Measurements from ENCODE around the gene ZCWPW1.
A peak's percentile ranks its signal among the peaks of the same experiment; 100 is the strongest.
"Not testable (repeated sequence)": the region's sequence is repeated elsewhere in the genome, so short reads cannot be mapped to it uniquely, and the experiment has no call there.

The ZCWPW1 gene

DNA sequence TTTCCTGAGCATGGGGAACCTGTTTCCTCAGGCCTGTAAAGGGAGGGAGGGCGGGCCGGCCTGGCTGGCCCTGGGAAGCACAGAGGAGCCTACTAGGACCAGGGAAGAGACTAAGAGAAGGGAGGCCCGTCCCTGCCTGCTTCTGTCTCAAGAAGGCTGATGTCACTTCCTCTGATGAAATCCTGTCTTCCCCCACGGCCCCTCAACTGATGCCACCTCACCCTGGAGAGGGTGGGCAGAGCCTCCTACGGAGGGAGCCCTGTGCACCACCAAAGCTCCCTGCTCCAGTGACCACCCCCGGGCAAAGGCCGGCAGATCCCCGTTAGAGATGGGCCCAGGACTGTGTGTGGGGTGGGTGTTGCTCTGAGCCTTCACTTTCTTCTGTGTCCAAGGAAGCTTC is 56.2 kb downstream of the ZCWPW1 start:
- peak; percentile 65 for DNase-seq

DNA sequence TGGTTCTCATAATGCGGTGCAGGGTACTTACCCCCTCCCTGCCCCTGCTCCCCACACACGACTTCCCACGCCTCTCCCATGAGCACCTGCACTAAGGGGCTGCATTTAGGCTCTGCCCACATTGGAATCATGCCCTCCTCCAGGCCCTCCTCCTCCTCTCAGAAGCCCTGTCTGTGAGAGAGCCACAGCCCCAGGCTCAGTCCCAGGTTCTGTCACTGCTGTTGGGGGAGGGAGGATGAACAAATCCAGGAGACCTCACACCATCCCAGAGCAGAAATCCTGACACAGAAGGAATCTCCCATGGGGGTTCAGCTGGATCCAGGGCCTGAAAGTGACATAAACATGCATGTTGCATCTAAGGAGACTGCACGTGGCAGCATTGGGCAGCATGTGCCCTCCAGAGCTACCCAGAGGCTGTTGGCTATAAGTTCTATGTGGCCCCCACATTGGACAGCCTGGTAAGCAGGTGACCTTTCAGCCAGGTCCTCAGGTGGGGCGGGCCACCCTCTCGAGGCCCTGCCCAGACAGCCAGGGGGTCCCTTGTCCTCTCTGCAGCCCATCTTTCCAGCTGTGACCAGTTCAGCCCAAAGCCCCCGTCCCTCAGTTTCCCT is 56.8 kb downstream of the ZCWPW1 start:
- peak; percentile 60 for DNase-seq

GRCh38 chr7:100370746-100371145 is 57.8 kb downstream of the ZCWPW1 start:
- DNase-seq, result peak; percentile 48

- DNase-seq, result peak; percentile 35
These were observed 58.2 kb downstream of the ZCWPW1 start for GRCh38 chr7:100370303-100370702.

DNA sequence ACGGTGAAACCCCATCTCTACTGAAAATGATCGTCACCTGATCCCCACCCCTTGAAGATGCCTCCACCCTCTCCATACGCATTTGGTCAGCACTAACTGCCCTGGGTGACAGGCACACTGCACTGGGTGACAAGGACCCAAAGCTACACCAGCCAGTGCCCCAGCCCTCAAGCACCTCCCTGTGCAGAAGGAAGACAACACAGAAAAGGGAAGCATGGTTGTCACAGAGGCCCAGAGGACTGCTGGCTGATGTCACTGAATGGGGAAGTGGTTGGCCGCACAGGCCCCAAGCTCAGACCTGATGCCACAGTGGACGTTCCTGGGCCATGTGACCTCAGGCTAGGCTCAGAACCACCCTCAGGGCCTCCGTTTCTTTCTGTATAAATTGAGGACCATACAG is 59.4 kb downstream of the ZCWPW1 start:
- no peak for DNase-seq

DNA sequence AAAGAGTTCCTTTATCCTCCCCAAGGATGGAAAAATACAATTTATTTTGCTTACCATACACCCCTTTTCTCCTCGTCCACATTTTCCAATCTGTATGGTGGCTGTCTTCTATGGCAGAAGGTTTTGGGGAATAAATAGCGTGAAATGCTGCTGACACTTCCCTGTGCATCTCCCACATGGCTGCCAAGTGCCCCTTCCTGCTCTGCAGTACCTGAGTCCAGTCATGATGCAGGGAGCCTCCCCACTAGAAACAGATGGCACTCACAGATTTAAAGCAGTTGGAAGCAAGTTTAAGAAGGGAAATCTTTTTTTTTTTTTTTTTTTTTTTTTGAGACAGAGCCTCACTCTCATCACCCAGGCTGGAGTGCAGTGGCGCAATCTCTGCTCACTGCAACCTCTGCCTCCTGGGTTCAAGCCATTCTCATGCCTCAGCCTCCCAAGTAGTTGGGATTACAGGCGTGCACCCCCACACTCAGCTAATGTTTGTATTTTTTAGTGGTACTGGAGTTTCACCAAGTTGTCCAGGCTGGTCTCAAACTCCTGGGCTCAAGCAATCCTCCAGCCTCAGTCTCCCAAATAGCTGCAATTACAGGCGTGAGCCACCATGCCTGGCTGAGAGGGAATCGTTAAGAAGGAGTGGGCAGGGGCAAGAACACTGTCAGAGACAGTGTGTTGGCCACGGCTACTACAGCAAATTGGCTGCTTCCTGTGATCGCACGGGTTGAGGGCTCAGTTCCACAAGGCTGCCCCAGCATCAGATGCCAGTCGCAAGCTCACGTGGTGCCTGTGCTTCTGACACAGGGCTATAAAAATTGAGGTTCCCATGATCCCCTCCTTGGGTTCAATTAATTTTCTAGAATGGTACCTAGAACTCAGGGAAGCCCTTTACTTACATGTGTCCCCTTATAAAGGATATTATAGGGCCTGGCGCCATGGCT is 60.6 kb downstream of the ZCWPW1 start:
- no peak for DNase-seq

- DNase-seq, result no peak
These were observed 61.3 kb downstream of the ZCWPW1 start for GRCh38 chr7:100367251-100367620.

- no peak for DNase-seq
These were observed 61.9 kb downstream of the ZCWPW1 start for GRCh38 chr7:100366411-100367250.

DNA sequence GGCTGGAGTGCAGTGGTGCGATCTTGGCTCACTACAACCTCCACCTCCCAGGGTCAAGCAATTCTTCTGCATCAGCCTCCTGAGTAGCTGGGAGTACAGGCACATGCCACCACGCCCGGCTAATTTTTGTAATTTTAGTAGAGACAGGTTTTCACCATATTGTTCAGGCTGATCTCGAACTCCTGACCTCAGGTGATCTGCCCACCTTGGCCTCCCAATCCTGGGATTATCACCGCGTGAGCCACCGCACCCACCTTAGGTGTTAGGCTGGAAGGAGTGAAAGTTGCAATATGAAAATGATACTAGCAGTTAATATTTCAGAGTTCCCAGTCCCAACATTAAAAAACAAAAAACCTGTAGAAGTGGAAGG is 62.5 kb downstream of the ZCWPW1 start:
- not testable (repeated sequence) for DNase-seq

GRCh38 chr7:100364480-100364879 is 64.0 kb downstream of the ZCWPW1 start:
- DNase-seq, result no peak

- DNase-seq, result not testable (repeated sequence)
These were observed 64.7 kb downstream of the ZCWPW1 start for GRCh38 chr7:100363797-100364196.

- DNase-seq, result no peak
These were observed 65.4 kb downstream of the ZCWPW1 start for GRCh38 chr7:100363098-100363497.

DNA sequence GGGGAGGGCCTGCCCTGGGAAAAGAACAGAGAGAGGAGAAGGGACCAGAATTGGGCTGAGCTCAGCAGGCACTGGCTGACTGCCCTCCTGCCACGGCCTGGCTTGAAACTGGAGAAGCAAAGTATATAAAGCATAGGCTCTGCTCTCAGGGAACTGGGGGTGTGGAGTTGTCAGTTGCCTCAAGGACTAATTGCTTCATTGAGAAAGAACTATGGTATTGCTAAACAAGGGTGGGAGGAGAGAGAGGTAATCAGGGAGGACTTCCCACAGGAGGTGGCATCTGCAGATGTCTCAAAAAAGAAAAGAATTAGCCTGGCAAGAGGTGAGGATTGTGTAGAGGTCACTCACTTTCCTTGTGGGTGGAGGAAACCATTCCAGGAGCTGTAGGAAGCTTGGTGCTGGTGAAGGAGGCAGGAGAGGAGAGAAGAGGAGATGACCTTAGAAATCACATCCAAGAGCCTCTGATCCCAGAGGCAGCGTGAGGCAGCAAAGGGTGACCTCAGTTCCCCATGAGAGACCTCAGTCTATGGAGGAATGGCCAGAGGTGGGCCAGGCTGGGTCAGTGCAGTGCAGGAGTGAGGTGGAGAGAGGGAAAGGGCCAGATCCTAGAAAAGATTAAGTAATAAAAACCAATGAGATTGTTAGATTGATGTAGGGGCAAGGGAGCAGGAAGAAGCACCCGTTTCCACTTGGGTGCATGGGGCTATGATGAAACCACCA is 68.2 kb downstream of the ZCWPW1 start:
- no peak for DNase-seq

- DNase-seq, result peak; percentile 39
These were observed 69.7 kb downstream of the ZCWPW1 start for GRCh38 chr7:100358857-100359212.

- DNase-seq, result peak; percentile 49
These were observed 70.3 kb downstream of the ZCWPW1 start, which contains the start of gene PILRB for GRCh38 chr7:100358027-100358856. Gene PILRB, plus strand, starts transcription at chr7:100358117. Its CDS starts 186 bp downstream, at chr7:100358303.

DNA sequence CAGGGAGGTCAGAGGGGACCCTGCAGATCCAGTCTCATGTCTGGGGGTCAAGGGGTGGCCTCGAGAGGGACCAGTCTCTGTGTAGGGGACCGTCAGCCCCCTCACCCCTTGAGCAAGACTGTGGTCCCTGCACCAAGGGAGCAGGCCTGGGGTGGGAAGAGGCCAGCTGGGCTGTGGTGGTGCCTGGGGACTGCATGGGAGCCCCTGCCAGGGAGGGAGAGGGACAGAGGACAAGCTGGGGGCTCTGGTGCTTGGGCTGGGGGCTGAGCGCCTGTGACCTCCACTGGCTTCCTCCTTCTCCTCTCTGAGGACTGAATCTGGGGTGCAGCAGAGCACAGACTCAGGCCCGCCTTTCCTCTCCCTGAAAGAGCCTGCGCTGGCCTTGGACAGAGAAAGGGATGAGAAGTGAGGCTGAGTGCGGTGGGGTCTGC is 71.4 kb downstream of the ZCWPW1 start:
- DNase-seq, result peak; percentile 40

- peak; percentile 49 for DNase-seq
These were observed 72.0 kb downstream of the ZCWPW1 start for GRCh38 chr7:100356416-100357068.

- peak; percentile 35 for DNase-seq
These were observed 74.7 kb downstream of the ZCWPW1 start for GRCh38 chr7:100353685-100354330.

DNA sequence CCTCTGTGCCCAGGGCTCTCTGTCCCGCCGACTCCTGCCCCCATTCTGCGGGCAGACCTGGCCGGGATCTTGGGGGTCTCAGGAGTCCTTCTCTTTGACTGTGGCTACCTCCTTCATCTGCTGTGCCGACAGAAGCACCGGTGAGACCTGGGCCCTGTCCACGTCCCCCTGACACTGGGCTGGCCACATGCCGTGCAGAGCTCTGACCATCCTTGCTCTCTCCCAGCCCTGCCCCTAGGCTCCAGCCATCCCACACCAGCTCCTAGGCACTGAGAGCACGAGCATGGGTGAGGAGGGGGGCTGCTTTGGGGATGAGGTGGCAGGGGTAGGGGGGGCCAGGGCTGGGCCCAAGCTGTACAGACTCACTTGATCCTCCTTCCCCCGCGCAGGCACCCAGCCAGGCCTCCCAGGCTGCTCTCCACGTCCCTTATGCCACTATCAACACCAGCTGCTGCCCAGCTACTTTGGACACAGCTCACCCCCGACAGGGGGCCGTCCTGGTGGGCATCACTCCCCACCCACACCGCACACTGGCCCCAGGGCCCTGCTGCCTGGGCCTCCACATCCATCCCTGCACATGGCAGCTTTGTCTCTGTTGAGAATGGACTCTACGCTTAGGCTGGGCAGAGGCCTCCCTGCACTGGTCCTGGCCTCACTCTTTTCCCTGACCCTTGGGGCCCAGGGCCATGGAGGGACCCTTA is 75.4 kb downstream of the ZCWPW1 start:
- peak; percentile 22 for DNase-seq

GRCh38 chr7:100352230-100352781 is 76.2 kb downstream of the ZCWPW1 start:
- DNase-seq, result peak; percentile 28
